Activated T-cell treated with anti-CD3 and anti-CD28 coated beads for 4 hours (primary cell): ENCODE results near the gene ANK2.
"Not testable (repeated sequence)": the region's sequence is repeated elsewhere in the genome, so short reads cannot be mapped to it uniquely, and the experiment has no call there.

Experiments
- DNase-seq: peaks from one replicate; pipeline ENCODE4 v3.0.0-alpha.2; 2020

The ANK2 gene

DNA sequence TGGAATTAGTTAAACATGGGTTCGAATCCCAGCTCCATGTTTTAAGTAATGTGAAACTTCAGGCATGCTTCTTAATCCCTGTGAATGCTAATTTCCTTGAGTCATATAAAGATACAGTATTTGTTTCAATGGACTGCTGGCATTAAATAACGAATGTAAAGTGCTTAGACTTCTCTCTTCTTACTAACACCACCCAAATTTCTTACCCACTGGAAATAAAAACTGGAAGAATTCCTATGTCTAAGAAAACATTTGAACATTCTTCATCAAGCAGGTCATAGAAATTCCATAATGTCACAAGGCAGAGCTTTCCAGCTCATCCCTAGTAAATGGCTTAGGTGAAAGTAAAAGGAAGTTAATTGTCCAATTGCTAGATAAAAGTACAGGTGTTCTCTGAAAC lies 172.5 kb downstream of the ANK2 start:
- no peak for DNase-seq

DNA sequence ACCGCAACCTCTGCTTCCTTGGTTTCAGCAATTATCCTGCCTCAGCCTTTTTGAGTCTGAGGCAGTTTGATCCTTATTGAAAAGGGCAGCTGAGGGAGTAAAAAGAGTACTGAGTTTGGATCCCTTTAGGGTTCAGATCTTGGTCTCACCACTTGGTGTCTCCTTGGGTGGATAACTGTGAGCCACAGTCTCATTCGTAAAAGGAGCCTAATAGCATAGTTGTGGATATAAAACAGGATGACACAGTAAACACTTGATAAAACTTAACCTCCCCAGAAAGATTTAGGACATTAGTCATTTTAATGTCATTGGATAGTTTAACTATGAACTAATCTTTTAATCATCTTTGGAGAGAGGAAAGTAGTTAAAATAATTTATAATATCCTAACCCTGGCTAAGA lies 173.0 kb downstream of the ANK2 start:
- no peak for DNase-seq

DNA sequence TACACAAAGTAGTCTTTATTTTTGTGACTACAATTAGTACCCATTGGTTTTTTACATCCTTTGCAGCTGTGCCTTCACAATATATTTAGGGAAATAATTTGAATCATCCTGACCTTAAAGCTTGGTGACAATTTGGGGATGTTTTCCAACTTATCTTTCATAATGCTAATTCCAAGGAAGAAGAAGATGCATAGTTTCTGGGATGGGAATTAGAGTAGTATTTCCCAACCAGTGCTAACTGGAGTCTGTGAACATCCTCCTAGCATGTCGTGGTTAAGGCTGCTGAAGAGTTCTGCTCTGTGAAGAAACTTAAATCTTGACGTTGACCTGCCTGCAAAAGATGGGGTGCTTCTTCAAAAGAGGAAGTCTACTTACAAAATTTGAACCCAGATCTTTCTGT lies 173.5 kb downstream of the ANK2 start:
- no peak for DNase-seq

DNA sequence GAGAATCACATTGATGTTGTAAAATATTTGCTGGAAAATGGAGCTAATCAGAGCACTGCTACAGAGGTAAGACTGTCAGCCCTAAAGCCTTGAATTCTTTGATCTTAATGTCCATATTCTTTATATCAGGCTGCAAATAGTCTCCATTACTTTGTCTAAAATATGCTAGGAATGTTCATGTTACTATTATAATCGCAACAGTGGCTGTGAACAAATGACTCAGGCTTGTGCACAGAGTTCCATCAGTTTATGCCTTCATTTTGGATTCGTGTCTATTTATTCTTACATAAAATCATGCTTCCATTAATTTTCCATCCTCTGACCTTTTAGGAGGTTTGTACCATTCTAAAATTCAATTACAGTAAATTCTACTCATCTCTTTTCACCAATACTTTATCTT lies 182.7 kb downstream of the ANK2 start:
- no peak for DNase-seq

DNA sequence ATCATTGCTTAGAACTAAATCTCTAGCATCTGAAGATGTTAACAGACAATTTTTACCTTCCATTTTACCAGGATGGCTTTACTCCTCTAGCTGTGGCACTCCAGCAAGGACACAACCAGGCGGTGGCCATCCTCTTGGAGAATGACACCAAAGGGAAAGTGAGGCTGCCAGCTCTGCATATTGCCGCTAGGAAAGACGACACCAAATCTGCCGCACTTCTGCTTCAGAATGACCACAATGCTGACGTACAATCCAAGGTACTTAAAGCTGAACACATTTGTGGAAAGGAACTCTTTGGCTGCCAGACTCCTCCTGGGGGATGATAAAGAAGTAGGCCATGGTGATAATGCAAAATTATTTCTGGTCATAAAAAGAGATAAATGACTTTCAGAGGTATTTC lies 187.5 kb downstream of the ANK2 start:
- no peak for DNase-seq

DNA sequence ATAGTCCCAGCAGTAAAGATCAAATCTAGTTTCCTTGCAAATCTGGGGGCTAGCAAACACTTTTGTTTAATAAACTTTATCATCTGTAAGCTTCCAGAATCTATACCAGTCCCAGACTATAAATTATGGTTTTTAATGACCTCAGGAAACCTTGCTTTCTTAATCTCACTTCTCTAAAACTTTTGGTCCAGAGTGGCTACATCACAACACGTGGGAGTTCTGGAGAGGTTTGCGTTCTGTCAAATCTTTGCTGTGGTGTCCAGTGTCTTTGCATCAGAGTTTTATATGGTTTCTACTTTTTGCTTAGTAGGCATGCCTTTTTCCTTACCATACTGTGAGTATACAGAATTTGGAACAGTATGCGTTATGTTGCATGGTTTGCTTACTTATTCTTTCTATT lies 193.9 kb downstream of the ANK2 start:
- DNase-seq, result no peak

DNA sequence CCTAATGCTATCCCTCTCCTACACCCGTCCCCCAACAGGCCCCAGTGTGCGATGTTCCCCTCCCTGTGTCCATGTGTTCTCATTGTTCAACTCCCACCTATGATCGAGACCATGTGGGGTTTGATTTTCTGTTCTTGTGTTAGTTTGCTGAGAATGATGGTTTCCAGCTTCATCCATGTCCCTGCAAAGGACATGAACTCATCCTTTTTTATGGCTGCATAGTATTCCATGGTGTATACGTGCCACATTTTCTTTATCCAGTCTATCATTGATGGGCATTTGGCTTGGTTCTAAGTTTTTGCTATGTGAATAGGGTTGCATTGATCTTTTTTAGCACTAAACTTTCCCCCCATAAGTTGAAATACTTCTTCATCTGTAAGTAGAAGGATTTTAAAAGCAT lies 195.3 kb downstream of the ANK2 start:
- not testable (repeated sequence) for DNase-seq

DNA sequence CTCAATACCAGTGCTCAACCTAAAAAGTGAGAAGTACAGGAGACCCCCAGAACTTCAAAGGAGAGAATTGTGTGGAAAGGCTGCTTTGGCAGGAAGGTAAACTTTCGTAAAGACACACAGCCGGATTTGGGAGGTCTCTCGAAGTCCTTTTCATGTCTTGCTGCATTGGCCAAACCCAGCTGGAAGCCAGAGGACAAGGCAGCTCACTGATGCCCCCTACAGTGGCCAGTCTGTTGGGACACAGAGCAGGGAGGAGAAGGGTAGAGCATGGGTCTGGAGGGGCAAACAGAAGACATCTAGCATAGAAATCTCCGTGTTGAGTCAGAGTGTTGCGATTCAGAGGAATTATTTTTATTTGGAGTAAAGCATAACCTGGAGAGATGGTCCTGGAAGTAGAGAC lies 198.9 kb downstream of the ANK2 start:
- no peak for DNase-seq

DNA sequence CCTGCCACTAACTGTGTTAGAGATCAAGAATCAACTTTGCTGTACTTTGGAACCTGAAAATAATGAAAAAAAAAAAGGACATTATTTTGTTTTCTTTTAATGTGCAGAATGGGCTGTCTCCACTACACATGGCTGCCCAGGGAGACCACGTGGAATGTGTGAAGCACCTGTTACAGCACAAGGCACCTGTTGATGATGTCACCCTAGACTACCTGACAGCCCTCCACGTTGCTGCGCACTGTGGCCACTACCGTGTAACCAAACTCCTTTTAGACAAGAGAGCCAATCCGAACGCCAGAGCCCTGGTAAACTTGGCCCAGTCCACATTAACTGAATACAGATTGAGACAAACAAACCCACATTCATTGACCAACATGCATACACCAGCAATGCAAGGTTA lies 206.2 kb downstream of the ANK2 start:
- no peak for DNase-seq

DNA sequence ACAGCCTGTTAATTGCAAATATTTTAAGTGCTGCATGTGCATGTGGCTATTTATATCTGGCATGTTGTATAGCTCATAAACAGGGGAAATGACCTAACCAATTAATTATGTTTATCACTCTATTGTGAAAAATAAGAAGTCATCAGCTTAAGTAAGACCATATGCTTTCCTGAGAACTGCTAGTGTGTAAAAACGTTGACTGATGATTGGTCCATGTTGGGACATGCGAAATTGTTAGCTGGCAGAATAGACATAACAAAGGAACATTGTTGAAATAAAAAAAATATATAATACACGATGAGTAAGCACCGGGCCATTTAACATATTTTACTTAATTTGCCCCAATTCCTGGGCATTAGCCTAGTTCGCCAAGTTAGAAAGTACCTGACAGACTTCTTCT lies 207.5 kb downstream of the ANK2 start:
- no peak for DNase-seq

DNA sequence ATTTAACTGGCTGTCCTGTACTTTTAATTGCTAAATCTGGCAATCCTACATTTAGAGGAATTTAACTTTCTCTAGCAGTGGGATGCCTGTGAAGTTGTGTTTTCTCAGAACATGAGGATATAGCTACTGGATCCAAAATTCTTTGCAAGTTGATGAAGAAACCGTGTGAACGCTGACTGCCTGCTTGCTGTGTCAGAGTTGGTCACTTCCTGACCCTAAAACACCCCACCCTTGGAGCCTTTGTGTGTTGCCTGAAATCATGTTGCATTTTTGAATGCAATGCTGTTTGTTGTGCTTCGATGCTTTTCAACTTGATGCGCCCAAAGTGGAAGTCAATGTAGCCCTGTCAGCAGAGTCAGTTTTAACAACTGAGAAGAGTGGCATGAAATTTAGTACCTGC lies 211.2 kb downstream of the ANK2 start:
- DNase-seq, result no peak

DNA sequence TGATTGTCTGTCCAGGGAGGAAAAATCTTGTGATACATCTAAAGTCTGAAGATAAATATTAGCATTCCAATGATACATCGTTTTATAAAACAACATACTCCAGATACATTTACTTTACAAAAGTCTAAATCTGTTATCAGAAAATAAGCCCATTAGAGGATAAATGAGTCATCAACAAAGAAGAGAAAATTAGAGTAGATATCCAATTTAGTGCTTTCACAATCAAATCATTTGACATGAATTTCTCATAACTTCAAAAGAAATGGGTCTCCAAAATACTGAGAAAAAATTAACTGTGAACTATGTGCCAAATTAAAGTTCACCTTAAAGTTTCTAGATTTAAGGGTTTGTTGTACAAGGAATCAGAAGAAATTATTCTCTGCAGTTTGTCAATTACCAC lies 213.8 kb downstream of the ANK2 start:
- DNase-seq, result no peak

DNA sequence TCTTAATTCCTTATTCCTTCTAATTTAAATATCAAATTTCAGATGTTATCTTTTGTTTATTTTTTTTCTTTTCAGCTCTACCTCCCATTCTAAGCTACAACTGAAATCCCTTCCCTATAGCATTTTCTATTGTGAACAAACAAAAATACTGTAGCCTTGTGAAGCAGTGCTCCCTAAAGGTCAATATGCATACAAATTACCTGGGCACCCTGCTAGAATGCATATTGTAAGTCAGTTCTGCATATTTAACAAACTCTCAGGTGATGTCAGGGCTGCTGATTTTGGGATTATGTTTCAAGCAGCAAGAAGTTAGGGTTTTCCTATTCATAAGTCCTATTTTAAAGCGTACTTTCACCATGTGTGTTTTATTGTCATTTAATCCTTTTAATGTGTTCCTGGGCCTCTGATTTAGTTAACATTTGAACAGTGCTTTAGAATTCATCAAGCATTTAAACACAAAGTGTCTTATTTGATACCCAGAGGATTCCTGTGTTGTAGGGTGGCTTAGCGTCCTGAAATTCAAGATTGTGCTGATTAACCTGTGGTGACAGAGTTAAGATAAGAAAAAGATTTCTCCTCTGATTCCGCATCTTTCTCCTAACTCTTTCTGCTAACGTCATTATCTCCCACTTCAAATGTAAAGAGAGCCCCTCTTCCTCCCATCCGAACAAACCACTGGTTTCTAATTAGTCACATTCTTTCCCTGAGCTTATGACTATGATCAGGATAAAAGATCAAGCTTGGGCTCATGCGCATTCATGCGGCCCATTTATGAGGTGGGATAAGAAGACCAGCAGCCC lies 221.3 kb downstream of the ANK2 start:
- no peak for DNase-seq

DNA sequence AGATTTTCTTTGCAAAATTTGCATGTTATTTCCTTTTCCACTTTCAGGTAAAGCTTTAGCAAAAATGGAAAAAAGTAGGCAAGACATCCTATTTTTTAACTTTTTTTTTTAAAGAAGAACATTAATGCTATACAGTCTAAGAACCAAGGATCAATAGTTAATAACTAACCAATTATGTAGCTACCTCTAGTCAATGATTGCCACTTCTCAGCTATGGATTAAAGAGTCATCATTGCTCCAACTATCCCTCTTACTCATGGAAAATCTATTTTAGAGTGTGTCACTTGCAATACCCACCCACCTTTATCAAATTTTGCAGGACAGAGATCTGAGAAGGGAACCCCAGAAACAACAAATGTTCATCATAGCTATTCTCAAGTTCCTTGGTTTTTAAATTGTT lies 223.1 kb downstream of the ANK2 start:
- no peak for DNase-seq

DNA sequence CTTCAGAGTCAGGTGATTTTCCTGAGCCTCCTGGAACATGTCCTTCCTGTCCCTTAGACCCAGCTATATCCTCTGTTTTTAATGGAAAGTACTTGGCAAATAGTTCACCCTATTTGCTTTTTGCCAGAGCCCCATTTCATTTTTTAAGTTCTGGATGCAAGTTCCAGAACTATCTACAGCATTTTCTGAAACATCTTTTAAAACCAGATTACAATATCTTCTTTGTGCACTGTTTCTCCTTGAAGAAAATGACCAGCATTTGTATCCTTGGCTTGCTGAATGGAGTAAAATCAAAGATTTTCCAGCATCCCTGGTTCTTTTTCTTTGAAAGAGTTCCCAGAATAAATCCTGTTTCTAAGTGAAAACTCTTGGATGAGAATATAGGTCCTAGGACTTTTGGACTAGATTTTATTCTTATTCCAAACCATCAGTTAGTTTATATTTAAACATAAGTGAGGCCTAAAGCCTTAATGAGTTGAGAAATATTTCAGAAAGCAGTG lies 224.3 kb downstream of the ANK2 start:
- DNase-seq, result no peak

DNA sequence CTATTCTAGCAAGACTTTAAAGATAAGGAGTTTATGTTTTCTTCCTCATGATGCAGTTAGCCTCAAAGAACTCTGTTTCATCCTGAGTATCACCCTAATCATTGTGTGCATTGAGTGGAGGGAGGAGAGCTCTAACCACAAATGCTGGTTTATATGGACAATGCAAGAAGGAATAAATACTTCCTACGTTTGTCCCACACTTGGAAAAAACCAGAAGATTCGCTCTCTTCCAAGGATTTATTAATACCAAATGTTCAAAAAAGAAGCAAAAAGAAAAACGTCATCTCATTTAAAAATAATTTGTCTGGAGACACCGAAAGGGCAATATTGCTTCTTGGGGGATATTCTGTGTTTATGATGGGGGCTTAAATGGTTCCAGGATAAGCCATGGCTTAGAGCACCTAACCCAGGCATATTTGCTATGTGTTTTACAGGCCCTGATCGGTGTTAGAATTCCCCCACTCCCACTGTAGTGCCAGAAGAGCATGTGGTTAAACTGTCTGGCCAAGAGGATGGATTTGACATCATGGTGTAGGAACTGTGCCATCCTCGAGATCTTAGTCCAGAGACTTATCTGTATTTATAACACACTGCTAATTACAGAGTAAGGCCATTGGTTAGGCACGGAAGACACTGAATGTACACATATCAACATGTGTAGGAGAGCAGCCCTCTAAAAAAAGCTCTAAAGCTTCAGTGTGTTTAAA lies 227.2 kb downstream of the ANK2 start:
- DNase-seq, result no peak

DNA sequence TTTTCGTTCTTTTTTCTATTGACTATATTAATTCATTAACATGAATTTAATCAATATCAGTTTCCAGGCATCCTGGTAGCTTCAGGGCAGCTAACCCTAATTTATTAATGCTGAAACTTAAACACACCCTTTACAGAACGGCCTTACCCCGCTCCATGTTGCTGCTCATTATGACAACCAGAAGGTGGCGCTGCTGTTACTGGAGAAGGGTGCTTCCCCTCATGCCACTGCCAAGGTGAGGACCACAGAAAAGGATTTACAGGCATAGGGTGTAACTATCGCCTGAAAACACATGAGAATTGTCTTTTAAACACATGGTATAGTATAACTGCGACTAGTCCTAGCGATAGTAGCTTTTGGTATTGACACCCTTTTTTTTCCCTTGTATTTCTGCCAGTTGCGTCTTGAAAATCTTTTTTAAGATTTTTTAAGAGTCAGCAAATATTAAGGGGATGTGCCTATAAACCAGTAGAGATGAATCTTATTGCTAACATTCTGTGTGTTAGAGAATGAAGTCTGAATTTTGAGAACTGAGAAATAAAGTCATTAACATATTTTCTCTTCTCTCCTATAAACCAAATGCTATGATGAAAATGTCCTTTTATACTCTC lies 229.0 kb downstream of the ANK2 start:
- peak; percentile 19 for DNase-seq

DNA sequence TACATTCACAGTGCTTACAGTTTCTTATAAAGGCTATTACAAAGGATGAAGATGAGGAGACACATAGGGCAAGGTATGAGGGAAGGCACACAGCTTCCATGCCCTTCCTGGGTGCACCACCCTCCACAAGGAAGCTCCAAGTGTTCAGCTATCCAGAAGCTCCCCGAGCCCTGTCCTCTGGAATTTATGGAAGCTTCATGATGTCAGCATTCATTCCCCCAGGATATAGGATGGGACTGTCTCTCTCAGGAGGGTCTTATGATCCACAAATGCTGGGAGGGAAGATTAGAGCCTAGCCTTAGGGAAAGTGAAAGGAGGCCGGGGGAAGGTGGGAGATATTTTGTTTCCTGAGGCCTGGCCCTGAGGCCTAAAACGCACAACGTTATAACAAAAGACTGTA lies 236.0 kb downstream of the ANK2 start:
- no peak for DNase-seq

DNA sequence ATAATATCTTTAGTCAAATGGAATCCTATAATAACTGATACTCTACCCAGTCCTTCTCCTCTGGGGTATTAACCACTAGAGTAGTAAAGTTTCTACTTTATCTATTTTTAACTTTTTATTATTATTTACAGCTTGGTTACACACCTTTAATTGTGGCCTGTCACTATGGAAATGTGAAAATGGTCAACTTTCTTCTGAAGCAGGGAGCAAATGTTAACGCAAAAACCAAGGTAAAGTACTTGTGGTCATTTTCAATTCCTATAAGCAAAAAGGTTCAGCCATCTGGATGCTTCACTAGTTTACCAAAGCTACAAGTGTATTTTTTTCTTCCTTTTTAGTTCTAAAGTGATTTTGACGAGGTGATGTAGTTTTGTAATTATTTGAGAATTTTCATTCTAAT lies 238.8 kb downstream of the ANK2 start:
- DNase-seq, result no peak

DNA sequence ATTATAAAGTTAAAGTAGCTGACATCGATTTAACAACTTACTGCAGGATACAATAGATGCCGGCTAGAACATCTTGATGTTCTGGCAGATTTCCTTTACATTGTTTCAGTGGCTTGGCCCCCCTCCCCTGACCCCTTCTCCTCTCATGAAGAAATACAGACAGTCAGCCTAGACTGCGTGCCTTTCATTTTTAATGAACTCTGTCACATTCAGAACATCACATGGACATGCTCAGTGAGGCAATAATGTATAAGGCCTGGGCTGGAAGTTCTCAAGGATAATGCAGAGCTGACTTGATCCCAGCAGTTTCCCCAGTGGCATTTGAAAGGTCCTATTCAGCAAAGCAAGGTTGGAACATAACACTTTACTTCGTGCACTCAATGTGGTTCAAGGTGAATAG lies 239.2 kb downstream of the ANK2 start:
- no peak for DNase-seq

DNA sequence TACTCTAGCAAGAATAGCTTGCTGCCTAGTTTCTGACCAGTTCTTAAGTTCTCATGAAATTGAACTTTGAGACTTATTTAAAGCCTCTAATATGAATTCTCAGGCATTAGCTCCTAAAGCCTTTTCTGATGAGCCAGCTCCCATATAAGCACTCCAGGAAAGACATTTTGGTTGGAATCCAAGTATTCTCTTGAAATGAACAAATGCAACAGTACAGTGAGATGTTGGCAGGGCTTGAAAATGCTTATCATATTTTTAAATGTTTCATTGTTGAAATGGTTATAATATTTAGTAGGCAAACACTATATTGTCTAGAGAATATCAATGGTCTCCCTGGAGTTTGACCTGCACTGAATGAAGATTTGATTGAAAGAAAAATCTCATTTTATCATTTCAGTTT lies 240.3 kb downstream of the ANK2 start:
- DNase-seq, result no peak

DNA sequence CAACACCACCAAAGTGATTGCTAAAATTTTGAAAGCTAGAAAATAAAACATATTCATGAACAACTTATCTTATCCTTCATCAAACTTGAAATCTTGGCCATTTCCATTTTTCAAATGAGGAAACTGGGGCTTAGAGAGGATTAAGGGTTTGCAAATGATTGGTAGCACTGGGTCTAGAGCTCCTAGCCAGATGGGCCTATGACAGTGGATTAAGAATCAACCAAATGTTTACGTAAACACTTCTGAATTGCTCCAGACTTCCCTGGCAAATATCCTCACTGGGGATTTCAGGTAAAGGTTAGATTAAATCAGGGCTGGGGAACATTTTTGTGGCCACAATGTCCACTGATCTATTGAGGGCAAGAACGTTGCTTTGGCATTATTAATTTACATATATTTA lies 241.2 kb downstream of the ANK2 start:
- DNase-seq, result no peak

DNA sequence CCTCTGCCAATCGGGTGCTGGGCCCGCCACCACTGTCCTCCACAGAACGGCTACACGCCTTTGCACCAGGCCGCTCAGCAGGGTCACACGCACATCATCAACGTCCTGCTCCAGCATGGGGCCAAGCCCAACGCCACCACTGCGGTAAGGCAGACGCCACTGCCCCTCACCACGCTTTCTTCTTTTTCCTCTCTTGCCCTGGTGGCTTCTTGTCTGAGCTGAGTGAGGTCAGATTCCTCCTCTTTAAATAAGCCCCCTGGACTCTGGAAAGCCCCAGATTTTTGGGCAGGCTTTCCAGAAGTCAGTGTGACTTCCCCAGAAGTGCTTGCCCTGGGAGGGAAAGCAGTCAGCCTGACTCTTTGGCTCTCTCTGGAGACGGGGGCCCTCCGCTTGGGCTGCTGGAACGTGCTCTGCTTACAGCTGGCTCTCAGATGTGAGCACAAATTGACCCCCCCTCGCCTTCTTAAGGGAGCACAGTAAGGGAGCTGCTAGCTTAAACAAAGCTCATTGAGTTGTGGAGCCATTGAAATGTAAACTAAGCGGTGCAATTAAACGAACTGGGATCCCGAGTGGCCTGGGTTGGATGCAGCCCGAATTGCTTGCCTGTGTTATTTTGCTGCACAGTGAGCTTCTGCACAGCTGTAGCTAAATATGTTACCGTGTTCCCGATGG lies 243.1 kb downstream of the ANK2 start:
- no peak for DNase-seq
